GM12891 (cell line): Measurements from ENCODE around the gene PLEKHJ1.
A peak's percentile ranks its signal among the peaks of the same experiment; 100 is the strongest.

ENCODE experiments used
- PAX5 ChIP-seq: IDR thresholded peaks from 2 replicates; pipeline ENCODE4 v1.6.1; 2011; ENCODE audit warnings: low read length, moderate library complexity, mild to moderate bottlenecking; ENCODE audit not compliant: insufficient read depth, severe bottlenecking
- POLR2A ChIP-seq: IDR thresholded peaks from 2 replicates; pipeline ENCODE4 v1.6.1; 2011; ENCODE audit warnings: low read depth, low read length, control low read depth
- POLR2AphosphoS5 ChIP-seq: IDR thresholded peaks from 2 replicates; pipeline ENCODE4 v1.6.1; 2011; ENCODE audit warnings: low read depth, low read length, control low read depth
- SPI1 ChIP-seq: IDR thresholded peaks from 2 replicates; pipeline ENCODE4 v1.6.1; 2011; ENCODE audit warnings: low read depth, low read length, control low read depth
- TAF1 ChIP-seq: IDR thresholded peaks from 2 replicates; pipeline ENCODE4 v1.6.1; 2011; ENCODE audit warnings: low read depth, low read length, control low read depth

GRCh38 chr19:2273356-2274184 is 37.4 kb upstream of the PLEKHJ1 start:
- TF ChIP-seq POLR2A (peak; percentile 43; the same call in 1 of the 2 replicates), TAF1 (0 out of 2 replicates have a peak, but pooled peaks have one; percentile 5), POLR2AphosphoS5 (peak; percentile 77), SPI1 (no peak), PAX5 (peak; percentile 72)
